Gastrocnemius medialis (tissue), 4 donors: ENCODE results near the gene DYNLL1. TPM values are rescaled to one million over a fixed set of nuclear protein-coding genes. Genes with fewer than 3 reads are reported as not detected.
"Not testable (repeated sequence)": the region's sequence is repeated elsewhere in the genome, so short reads cannot be mapped to it uniquely, and the experiment has no call there.

ENCODE experiments used
- ATAC-seq, 2 donors: fragments of 150-250 bp; one replicate each; pipeline ENCODE4 v1.9.1; 2016
- DNase-seq, 2 donors: peaks; one replicate each; pipeline ENCODE4 v3.0.0-alpha.2; 2019
- H3K27ac ChIP-seq, 4 donors: fragments of 200-600 bp; sonication (generic); 1 replicate in 1 of 4; 2 replicates in 3 of 4; pipeline ENCODE4 v1.5.1; 2016 to 2018; ENCODE audit warnings: mild to moderate bottlenecking in 2 of 4, moderate library complexity in 1 of 4
- H3K27me3 ChIP-seq, 3 donors: fragments of 200-600 bp; sonication (generic) in 2 of 3; 1 replicate in 1 of 3; 2 replicates in 2 of 3; pipeline versions ENCODE4 v1.5.1 to v1.6.0; 2016 to 2019; ENCODE audit warnings: mild to moderate bottlenecking in 1 of 3, moderate library complexity in 1 of 3
- H3K36me3 ChIP-seq, 2 donors: fragments of 200-600 bp; sonication (generic) in 1 of 2; one replicate each; pipeline ENCODE4 v1.5.1; 2017 to 2018
- H3K4me1 ChIP-seq, 2 donors: fragments of 200-600 bp; sonication (generic) in 1 of 2; one replicate each; pipeline ENCODE4 v1.5.1; 2016 to 2017; ENCODE audit warnings: mild to moderate bottlenecking in 2 of 2
- H3K4me3 ChIP-seq, 4 donors: fragments of 200-600 bp; sonication (generic) in 3 of 4; 1 replicate in 1 of 4; 2 replicates in 3 of 4; pipeline ENCODE4 v1.5.1; 2016 to 2019; ENCODE audit warnings: mild to moderate bottlenecking in 2 of 4
- H3K9me3 ChIP-seq, 3 donors: fragments of 200-600 bp; sonication (generic) in 2 of 3; 1 replicate in 1 of 3; 2 replicates in 2 of 3; pipeline ENCODE4 v1.5.1; 2016 to 2019
- CTCF ChIP-seq, 5 experiments: fragments of 450-650 bp in 3 of 5; fragments of 200-600 bp in 2 of 5; sonication (generic) in 2 of 5; IDR thresholded peaks in 4 of 5; conservative IDR thresholded peaks in 1 of 5; 1 replicate in 4 of 5; 2 replicates in 1 of 5; pipeline ENCODE4 v1.5.1; 2016 to 2019; ENCODE audit warnings: antibody characterized with exemption in 5 of 5, mild to moderate bottlenecking in 3 of 5, moderate library complexity in 3 of 5
- POLR2A ChIP-seq, 2 donors: fragments of 450-650 bp; IDR thresholded peaks; one replicate each; pipeline ENCODE4 v1.6.1; 2017; ENCODE audit warnings: antibody characterized with exemption in 2 of 2, mild to moderate bottlenecking in 2 of 2, moderate library complexity in 2 of 2
- in situ Hi-C, 4 donors: fragments of 200-750 bp; cut with MboI; loops; one replicate each; pipeline versions ENCODE4 v1.15.0 to v1.8.0; 2017; ENCODE audit warnings: low sequenced_read_pairs in 4 of 4
- intact Hi-C: fragments of 100-400 bp; cut with DNase I; formaldehyde crosslinking; loops from one replicate; pipeline ENCODE4 v1.15.1; 2023; ENCODE audit warnings: low total_unique reads
- total RNA-seq, 4 donors: library from RNA; depleted of rRNA; stranded (reverse); fragments of >200 nt; gene quantifications; one replicate each; pipeline versions ENCODE4 v1.1.0 to v1.2.3, GENCODE V29; 2016

The DYNLL1 gene
- total RNA-seq, 4 donors from 2014 or later: 16.7 to 45.0 (median 32.6) TPM

- in situ Hi-C loops (no loop called here), intact Hi-C loops (loop anchor here (2.0 to 10.0 kb wide), 3 partner anchors 33 to 875 kb away; partner anchors contain the start of genes COX6A1, DYNLL1 and RNF34)
- DNase-seq (no peak), ATAC-seq (peak; percentile 27 to 40)
- Histone ChIP-seq H3K27me3 (no peaks in the 10 kb centered on the region), H3K4me1 (peaks cover 5 to 9% of the 10 kb centered on the region in 2 donors), H3K27ac (peak overlapping the region; percentile 89 to 97 (median 96)), H3K36me3 (no peaks in the 10 kb centered on the region), H3K4me3 (peak overlapping the region; percentile 72 to 93 (median 87)), H3K9me3 (no peaks in the 10 kb centered on the region)
- TF ChIP-seq CTCF (IDR thresholded peaks at IDR 0.05 in 4 of 5, conservative IDR thresholded peaks at IDR 0.05 in 1 of 5) (no peak), POLR2A (IDR thresholded peaks at IDR 0.05) (no peak)
Observed at GRCh38 chr12:120529641-120530417, 33.9 kb downstream of the DYNLL1 start.

GRCh38 chr12:120530418-120530761, 34.5 kb downstream of the DYNLL1 start:
- H3K4me1 ChIP-seq, DNase-seq, H3K36me3 ChIP-seq, H3K27me3 ChIP-seq, in situ Hi-C loops, ATAC-seq, H3K9me3 ChIP-seq: not testable (repeated sequence)
- Histone ChIP-seq H3K4me3 (peak overlapping the region in 1 of 4 donors; percentile 87), H3K27ac (peak overlapping the region in 3 of 4 donors; percentile 95 to 97 (median 97))
- intact Hi-C loops: loop anchor here (10.0 kb wide), 1 partner anchor 874 kb away; the partner anchor contains the start of gene RNF34

DNA sequence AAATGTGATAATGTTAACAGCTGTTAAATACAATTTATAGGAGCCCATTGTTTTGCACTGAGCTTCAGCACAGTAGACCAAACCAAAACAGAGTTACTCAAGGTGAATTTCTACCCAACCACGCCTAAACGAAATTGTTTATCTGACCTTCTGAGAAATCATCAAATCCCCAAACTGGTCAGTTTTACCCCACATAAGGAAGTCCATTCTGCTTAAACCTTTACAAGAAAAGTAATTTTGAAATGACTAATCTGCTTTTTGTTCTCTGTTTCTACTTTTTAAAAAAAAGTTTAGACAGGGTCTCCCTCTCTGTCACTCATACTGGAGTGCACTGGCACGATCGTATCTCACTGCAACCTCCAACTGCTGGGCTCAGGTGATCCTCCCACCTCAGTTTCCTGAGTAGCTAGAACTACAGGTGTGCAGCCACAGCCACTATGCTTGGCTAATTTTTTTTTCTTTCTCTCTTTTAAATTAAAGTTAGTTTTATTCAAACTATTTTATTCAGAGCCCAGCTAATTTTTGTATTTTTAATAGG, 36.9 kb downstream of the DYNLL1 start:
- in situ Hi-C loops: no loop called here
- TF ChIP-seq CTCF (IDR thresholded peaks at IDR 0.05 in 4 of 5, conservative IDR thresholded peaks at IDR 0.05 in 1 of 5) (no peak), POLR2A (IDR thresholded peaks at IDR 0.05) (no peak)
- H3K36me3 ChIP-seq: no peaks in the 10 kb centered on the region
- no peaks in the 10 kb centered on the region for H3K27me3 ChIP-seq
- ATAC-seq (no peak), DNase-seq (no peak)
- H3K9me3 ChIP-seq: no peaks in the 10 kb centered on the region
- no peak overlapping the region for H3K27ac ChIP-seq
- no peak overlapping the region for H3K4me3 ChIP-seq
- H3K4me1 ChIP-seq: peaks cover 29 to 31% of the 10 kb centered on the region in 2 donors
- intact Hi-C loops: loop anchor here (10.0 kb wide), 1 partner anchor 872 kb away; the partner anchor contains the start of gene RNF34

DNA sequence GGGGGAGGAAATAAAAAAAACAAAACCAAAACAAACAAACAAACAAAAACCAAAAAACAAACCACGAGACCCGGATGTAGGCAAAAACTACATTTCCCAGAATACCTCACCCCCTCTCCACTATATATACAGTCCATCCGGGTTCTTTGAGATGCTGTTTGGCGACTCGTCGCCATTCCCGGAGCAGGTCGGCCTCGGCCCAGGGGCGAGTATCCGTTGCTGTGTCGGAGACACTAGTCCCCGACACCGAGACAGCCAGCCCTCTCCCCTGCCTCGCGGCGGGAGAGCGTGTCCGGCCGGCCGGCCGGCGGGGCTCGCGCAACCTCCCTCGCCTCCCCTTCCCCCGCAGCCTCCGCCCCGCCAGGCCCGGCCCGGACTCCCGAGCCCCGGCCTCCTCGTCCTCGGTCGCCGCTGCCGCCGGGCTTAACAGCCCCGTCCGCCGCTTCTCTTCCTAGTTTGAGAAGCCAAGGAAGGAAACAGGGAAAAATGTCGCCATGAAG, 38.3 kb downstream of the DYNLL1 start, which contains the start of gene RNF10:
Gene RNF10 (plus strand): TSS at position 154 of the 500 bp plus-strand sequence. CDS start 456 bp downstream, outside the sequence.
- Histone ChIP-seq H3K4me1 (peaks cover 38 to 42% of the 10 kb centered on the region in 2 donors), H3K4me3 (peak within 1 kb of the TSS; percentile 68 to 89 (median 83)), H3K27ac (peak within 1 kb of the TSS; percentile 92 to 99 (median 97)), H3K36me3 (no peaks in the 10 kb centered on the region), H3K9me3 (no peaks in the 10 kb centered on the region), H3K27me3 (no peaks in the 10 kb centered on the region)
- in situ Hi-C loops: no loop called here
- peak; percentile 76 to 83 for ATAC-seq
- intact Hi-C loops: loop anchor here (10.0 kb wide), 1 partner anchor 871 kb away; the partner anchor contains the start of gene RNF34
- TF ChIP-seq CTCF (IDR thresholded peaks at IDR 0.05 in 4 of 5, conservative IDR thresholded peaks at IDR 0.05 in 1 of 5) (no peak), POLR2A (IDR thresholded peaks at IDR 0.05) (peak; percentile 99 to 100)
- peak; percentile 77 to 82 for DNase-seq
